OCI-LY7 (cell line): ENCODE data around the gene CECR2.

Experiments
- EZH2phosphoT487 ChIP-seq: fragments of 200-600 bp; sonication (generic); IDR thresholded peaks from 2 replicates; pipeline ENCODE4 v1.6.1; 2018; ENCODE audit warnings: low read depth, borderline replicate concordance, mild to moderate bottlenecking, mixed run types, antibody characterized with exemption, low read length, moderate library complexity, mixed read lengths
- TF ChIP-seq, protein P1 (sequence below): fragments of 200-600 bp; sonication (generic); conservative IDR thresholded peaks from 2 replicates; pipeline ENCODE4 v1.5.1; 2014; ENCODE audit warnings: mild to moderate bottlenecking, antibody characterized with exemption, low read length, moderate library complexity, mixed read lengths

DNA sequence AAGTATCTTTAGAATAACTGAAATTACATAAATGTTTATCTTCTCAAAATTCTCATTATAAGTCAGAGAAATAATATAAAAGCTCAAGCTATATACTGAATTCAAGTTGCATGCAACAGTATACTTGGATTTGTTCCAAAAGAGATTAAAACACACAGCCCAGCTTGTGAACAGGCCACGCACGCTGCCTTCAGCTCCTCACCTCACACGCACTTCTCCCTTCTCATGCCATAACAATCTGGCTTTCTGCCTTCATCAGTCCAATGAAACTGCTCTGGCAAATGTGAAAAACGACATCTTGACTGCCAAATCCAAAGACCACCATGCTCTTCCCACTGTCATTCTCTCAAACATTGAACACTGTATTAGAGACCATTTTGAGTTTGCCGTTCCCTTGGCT, 237.2 kb downstream of the CECR2 start:
- TF ChIP-seq, protein P1, sequence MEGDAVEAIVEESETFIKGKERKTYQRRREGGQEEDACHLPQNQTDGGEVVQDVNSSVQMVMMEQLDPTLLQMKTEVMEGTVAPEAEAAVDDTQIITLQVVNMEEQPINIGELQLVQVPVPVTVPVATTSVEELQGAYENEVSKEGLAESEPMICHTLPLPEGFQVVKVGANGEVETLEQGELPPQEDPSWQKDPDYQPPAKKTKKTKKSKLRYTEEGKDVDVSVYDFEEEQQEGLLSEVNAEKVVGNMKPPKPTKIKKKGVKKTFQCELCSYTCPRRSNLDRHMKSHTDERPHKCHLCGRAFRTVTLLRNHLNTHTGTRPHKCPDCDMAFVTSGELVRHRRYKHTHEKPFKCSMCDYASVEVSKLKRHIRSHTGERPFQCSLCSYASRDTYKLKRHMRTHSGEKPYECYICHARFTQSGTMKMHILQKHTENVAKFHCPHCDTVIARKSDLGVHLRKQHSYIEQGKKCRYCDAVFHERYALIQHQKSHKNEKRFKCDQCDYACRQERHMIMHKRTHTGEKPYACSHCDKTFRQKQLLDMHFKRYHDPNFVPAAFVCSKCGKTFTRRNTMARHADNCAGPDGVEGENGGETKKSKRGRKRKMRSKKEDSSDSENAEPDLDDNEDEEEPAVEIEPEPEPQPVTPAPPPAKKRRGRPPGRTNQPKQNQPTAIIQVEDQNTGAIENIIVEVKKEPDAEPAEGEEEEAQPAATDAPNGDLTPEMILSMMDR, result no peak
- TF ChIP-seq EZH2phosphoT487, result no peak
